DMS53 treated with DMSO at 0.1 percent for 48 hours (cell line): ENCODE results near the gene ZNF629.
A peak's percentile ranks its signal among the peaks of the same experiment; 100 is the strongest.
"Not testable (repeated sequence)": the region's sequence is repeated elsewhere in the genome, so short reads cannot be mapped to it uniquely, and the experiment has no call there.

ENCODE experiments used
- DNase-seq: peaks from one replicate; lab custom pipeline; 2025; ENCODE audit not compliant: unreplicated experiment; lab: John Stamatoyannopoulos, UW

The ZNF629 gene

GRCh38 chr16:30786936-30787612 is at the start of gene ZNF629:
Gene ZNF629 (minus strand): TSS chr16:30787205. CDS start chr16:30784482, 2,723 bp downstream.
- DNase-seq, result no peak

GRCh38 chr16:30834130-30834740 is 47.2 kb upstream of the ZNF629 start:
- DNase-seq, result no peak

- no peak for DNase-seq
These were observed 43.0 kb upstream of the ZNF629 start for GRCh38 chr16:30830072-30830417.

- DNase-seq, result no peak
These were observed 42.4 kb upstream of the ZNF629 start for GRCh38 chr16:30829130-30830071.

- no peak for DNase-seq
These were observed 34.9 kb upstream of the ZNF629 start for GRCh38 chr16:30821891-30822290.

- peak; percentile 50 for DNase-seq
These were observed 34.4 kb upstream of the ZNF629 start for GRCh38 chr16:30821441-30821840.

GRCh38 chr16:30820952-30821421 is 34.0 kb upstream of the ZNF629 start:
- peak; percentile 73 for DNase-seq

- no peak for DNase-seq
These were observed 29.8 kb upstream of the ZNF629 start for GRCh38 chr16:30816769-30817168.

- no peak for DNase-seq
These were observed 26.8 kb upstream of the ZNF629 start for GRCh38 chr16:30813821-30814189.

- not testable (repeated sequence) for DNase-seq
These were observed 22.7 kb upstream of the ZNF629 start for GRCh38 chr16:30809675-30810074.

- DNase-seq, result not testable (repeated sequence)
These were observed 22.0 kb upstream of the ZNF629 start for GRCh38 chr16:30808890-30809426.

GRCh38 chr16:30808146-30808545 is 21.1 kb upstream of the ZNF629 start:
- no peak for DNase-seq

GRCh38 chr16:30805370-30806169 is 18.6 kb upstream of the ZNF629 start:
- peak; percentile 59 for DNase-seq

- no peak for DNase-seq
These were observed 18.0 kb upstream of the ZNF629 start for GRCh38 chr16:30805056-30805369.

- DNase-seq, result no peak
These were observed 15.9 kb upstream of the ZNF629 start for GRCh38 chr16:30802936-30803335.

GRCh38 chr16:30797670-30798309 is 10.8 kb upstream of the ZNF629 start:
- no peak for DNase-seq

- no peak for DNase-seq
These were observed 7.6 kb upstream of the ZNF629 start for GRCh38 chr16:30794634-30795033.

- DNase-seq, result no peak
These were observed 6.6 kb upstream of the ZNF629 start for GRCh38 chr16:30793508-30794069.

- no peak for DNase-seq
These were observed 791 bp upstream of the ZNF629 start for GRCh38 chr16:30787613-30788378.
